Esophagus squamous epithelium (tissue), 4 donors: Measurements from ENCODE around the gene USB1.

Source experiments
- CTCF ChIP-seq, 6 experiments: fragments of 450-650 bp in 4 of 6; fragments of 200-600 bp in 2 of 6; sonication (generic) in 2 of 6; IDR thresholded peaks; one replicate each; pipeline ENCODE4 v1.5.1; 2016 to 2019; ENCODE audit warnings: antibody characterized with exemption in 6 of 6, mild to moderate bottlenecking in 4 of 6, moderate library complexity in 4 of 6
- POLR2A ChIP-seq, 4 donors: fragments of 450-650 bp; IDR thresholded peaks; one replicate each; pipeline ENCODE4 v1.6.1; 2017; ENCODE audit warnings: antibody characterized with exemption in 4 of 4, mild to moderate bottlenecking in 4 of 4, moderate library complexity in 3 of 4

GRCh38 chr16:58057784-58058183 is 56.6 kb downstream of the USB1 start:
- TF ChIP-seq CTCF (IDR thresholded peaks at IDR 0.05) (no peak), POLR2A (IDR thresholded peaks at IDR 0.05) (no peak)
